ENCODE results near the gene MRPL19. TPM values are rescaled to one million over a fixed set of nuclear protein-coding genes. Genes with fewer than 3 reads are reported as not detected.

The MRPL19 gene
- total and polyA plus RNA-seq, 2 experiments from 2014 or later = 65.5 to 149 TPM

GRCh38 chr2:75610671-75611070 lies 35.9 kb upstream of the MRPL19 start:
- no peak overlapping the region for H3K4me2 ChIP-seq
- Mint-ChIP-seq H3K9me3 (no peaks in the 10 kb centered on the region; the same call in 2 of the 3 replicates), H3K36me3 (ENCODE audit: low read depth) (no peaks in the 10 kb centered on the region), H3K4me1 (peaks cover 9% of the 10 kb centered on the region), H3K27ac (no peak overlapping the region), H3K4me3 (no peak overlapping the region), H3K27me3 (ENCODE audit: insufficient read depth, low read depth, poor library complexity) (peaks cover 4% of the 10 kb centered on the region)
- DNase-seq (ENCODE audit: low spot score) (no peak), ATAC-seq (no peak)
- H3K27me3 ChIP-seq (ENCODE audit: insufficient read depth) = no peaks in the 10 kb centered on the region
- H3F3A ChIP-seq (replicated peaks; ENCODE audit: low read depth) = no peaks in the 10 kb centered on the region
- no peaks in the 10 kb centered on the region; the same call in 1 of the 2 replicates for H3K9me2 ChIP-seq (ENCODE audit: insufficient read depth)
- no peaks in the 10 kb centered on the region for H3K36me3 ChIP-seq (ENCODE audit: insufficient read depth)
- H2AFZ ChIP-seq = no peak overlapping the region
- no peak for TF ChIP-seq EZH2 (IDR thresholded peaks at IDR 0.05; ENCODE audit: low read depth, unreplicated experiment)
- TF ChIP-seq ZNF114 (CRISPR knock-in tag; IDR thresholded peaks at IDR 0.05) = no peak
- TF ChIP-seq, protein P1, sequence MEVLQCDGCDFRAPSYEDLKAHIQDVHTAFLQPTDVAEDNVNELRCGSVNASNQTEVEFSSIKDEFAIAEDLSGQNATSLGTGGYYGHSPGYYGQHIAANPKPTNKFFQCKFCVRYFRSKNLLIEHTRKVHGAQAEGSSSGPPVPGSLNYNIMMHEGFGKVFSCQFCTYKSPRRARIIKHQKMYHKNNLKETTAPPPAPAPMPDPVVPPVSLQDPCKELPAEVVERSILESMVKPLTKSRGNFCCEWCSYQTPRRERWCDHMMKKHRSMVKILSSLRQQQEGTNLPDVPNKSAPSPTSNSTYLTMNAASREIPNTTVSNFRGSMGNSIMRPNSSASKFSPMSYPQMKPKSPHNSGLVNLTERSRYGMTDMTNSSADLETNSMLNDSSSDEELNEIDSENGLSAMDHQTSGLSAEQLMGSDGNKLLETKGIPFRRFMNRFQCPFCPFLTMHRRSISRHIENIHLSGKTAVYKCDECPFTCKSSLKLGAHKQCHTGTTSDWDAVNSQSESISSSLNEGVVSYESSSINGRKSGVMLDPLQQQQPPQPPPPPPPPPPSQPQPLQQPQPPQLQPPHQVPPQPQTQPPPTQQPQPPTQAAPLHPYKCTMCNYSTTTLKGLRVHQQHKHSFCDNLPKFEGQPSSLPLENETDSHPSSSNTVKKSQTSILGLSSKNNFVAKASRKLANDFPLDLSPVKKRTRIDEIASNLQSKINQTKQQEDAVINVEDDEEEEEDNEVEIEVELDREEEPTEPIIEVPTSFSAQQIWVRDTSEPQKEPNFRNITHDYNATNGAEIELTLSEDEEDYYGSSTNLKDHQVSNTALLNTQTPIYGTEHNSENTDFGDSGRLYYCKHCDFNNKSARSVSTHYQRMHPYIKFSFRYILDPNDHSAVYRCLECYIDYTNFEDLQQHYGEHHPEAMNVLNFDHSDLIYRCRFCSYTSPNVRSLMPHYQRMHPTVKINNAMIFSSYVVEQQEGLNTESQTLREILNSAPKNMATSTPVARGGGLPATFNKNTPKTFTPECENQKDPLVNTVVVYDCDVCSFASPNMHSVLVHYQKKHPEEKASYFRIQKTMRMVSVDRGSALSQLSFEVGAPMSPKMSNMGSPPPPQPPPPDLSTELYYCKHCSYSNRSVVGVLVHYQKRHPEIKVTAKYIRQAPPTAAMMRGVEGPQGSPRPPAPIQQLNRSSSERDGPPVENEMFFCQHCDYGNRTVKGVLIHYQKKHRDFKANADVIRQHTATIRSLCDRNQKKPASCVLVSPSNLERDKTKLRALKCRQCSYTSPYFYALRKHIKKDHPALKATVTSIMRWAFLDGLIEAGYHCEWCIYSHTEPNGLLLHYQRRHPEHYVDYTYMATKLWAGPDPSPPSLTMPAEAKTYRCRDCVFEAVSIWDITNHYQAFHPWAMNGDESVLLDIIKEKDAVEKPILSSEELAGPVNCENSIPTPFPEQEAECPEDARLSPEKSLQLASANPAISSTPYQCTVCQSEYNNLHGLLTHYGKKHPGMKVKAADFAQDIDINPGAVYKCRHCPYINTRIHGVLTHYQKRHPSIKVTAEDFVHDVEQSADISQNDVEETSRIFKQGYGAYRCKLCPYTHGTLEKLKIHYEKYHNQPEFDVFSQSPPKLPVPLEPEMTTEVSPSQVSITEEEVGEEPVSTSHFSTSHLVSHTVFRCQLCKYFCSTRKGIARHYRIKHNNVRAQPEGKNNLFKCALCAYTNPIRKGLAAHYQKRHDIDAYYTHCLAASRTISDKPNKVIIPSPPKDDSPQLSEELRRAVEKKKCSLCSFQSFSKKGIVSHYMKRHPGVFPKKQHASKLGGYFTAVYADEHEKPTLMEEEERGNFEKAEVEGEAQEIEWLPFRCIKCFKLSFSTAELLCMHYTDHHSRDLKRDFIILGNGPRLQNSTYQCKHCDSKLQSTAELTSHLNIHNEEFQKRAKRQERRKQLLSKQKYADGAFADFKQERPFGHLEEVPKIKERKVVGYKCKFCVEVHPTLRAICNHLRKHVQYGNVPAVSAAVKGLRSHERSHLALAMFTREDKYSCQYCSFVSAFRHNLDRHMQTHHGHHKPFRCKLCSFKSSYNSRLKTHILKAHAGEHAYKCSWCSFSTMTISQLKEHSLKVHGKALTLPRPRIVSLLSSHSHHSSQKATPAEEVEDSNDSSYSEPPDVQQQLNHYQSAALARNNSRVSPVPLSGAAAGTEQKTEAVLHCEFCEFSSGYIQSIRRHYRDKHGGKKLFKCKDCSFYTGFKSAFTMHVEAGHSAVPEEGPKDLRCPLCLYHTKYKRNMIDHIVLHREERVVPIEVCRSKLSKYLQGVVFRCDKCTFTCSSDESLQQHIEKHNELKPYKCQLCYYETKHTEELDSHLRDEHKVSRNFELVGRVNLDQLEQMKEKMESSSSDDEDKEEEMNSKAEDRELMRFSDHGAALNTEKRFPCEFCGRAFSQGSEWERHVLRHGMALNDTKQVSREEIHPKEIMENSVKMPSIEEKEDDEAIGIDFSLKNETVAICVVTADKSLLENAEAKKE (CRISPR knock-in tag; IDR thresholded peaks at IDR 0.05) = no peak
- TF ChIP-seq, protein P2, sequence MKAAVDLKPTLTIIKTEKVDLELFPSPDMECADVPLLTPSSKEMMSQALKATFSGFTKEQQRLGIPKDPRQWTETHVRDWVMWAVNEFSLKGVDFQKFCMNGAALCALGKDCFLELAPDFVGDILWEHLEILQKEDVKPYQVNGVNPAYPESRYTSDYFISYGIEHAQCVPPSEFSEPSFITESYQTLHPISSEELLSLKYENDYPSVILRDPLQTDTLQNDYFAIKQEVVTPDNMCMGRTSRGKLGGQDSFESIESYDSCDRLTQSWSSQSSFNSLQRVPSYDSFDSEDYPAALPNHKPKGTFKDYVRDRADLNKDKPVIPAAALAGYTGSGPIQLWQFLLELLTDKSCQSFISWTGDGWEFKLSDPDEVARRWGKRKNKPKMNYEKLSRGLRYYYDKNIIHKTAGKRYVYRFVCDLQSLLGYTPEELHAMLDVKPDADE (IDR thresholded peaks at IDR 0.05) = no peak
- TF ChIP-seq NANOG (IDR thresholded peaks at IDR 0.05; ENCODE audit: borderline replicate concordance) = no peak
- TF ChIP-seq POLR2AphosphoS5 (IDR thresholded peaks at IDR 0.05; ENCODE audit: low read depth) = no peak
- no peak for TF ChIP-seq JUNB (IDR thresholded peaks at IDR 0.05; ENCODE audit: unreplicated experiment)
- TF ChIP-seq CREB1 (CRISPR knock-in tag; IDR thresholded peaks at IDR 0.05; ENCODE audit: low read depth) = no peak
- TF ChIP-seq, protein P3, sequence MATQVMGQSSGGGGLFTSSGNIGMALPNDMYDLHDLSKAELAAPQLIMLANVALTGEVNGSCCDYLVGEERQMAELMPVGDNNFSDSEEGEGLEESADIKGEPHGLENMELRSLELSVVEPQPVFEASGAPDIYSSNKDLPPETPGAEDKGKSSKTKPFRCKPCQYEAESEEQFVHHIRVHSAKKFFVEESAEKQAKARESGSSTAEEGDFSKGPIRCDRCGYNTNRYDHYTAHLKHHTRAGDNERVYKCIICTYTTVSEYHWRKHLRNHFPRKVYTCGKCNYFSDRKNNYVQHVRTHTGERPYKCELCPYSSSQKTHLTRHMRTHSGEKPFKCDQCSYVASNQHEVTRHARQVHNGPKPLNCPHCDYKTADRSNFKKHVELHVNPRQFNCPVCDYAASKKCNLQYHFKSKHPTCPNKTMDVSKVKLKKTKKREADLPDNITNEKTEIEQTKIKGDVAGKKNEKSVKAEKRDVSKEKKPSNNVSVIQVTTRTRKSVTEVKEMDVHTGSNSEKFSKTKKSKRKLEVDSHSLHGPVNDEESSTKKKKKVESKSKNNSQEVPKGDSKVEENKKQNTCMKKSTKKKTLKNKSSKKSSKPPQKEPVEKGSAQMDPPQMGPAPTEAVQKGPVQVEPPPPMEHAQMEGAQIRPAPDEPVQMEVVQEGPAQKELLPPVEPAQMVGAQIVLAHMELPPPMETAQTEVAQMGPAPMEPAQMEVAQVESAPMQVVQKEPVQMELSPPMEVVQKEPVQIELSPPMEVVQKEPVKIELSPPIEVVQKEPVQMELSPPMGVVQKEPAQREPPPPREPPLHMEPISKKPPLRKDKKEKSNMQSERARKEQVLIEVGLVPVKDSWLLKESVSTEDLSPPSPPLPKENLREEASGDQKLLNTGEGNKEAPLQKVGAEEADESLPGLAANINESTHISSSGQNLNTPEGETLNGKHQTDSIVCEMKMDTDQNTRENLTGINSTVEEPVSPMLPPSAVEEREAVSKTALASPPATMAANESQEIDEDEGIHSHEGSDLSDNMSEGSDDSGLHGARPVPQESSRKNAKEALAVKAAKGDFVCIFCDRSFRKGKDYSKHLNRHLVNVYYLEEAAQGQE (IDR thresholded peaks at IDR 0.05; ENCODE audit: unreplicated experiment) = no peak
- no peak for TF ChIP-seq STAT1 (IDR thresholded peaks at IDR 0.05; ENCODE audit: unreplicated experiment)
- TF ChIP-seq EZH2phosphoT487 (IDR thresholded peaks at IDR 0.05; ENCODE audit: unreplicated experiment) = no peak
- no peak for TF ChIP-seq CTCF (conservative IDR thresholded peaks at IDR 0.05; ENCODE audit: low read depth in 2 of 2)
- H3K4me1 ChIP-seq (ENCODE audit: insufficient read depth) = peaks cover 6% of the 10 kb centered on the region; the same call in 1 of the 2 replicates
- no peak overlapping the region for H3K27ac ChIP-seq (ENCODE audit: low read depth)
- H4K20me1 ChIP-seq (replicated peaks; ENCODE audit: insufficient read depth) = no peaks in the 10 kb centered on the region
- H3K4me3 ChIP-seq = no peak overlapping the region
- H3K79me2 ChIP-seq (replicated peaks; ENCODE audit: insufficient read depth) = no peaks in the 10 kb centered on the region

Measured in GM23338 (cell line).